ENCODE results near the gene RPS2. TPM values are rescaled to one million over a fixed set of nuclear protein-coding genes. Genes with fewer than 3 reads are reported as not detected.

RPS2 gene
- total and polyA plus RNA-seq, 12 donors, result 691 to 3,593 (median 903) TPM

DNA sequence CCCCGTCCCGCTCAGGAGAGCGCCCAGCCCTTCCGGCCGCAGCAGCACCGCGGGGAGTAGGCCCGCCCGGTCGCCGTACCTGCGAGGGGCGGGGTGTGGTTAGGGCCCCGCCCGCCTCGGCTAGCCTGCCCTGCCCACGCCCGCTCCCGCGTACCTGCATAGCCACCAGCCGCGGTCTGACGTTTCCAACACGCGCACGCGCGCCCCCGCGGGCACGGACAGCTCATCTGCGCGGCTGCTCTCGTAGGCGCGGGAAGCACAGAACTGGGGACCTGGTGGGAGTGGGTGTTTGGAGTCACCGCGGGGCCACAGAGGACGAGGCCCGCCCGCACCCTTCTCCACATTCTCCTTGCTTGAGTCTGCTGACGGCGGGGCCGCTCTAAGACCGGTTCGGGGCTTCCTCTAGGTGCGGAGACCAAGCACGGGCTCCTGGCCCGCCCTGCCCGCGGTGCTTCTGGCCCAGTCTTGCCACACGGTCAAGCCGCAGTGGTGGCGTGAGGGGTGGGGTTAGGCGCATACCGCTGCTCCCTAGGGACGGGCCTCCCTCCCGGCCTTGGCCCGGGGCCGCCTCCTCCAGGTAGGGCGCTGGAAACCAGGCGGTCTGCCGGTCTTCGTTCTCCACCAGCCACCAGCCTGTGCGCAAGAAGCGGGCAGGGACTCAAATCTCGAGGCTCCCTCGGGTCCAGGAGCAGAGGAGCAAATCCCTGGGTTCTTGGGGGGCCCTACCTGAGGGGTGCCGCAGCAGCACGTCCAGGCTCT lies 14.8 kb upstream of the RPS2 start:
- no peak for ATAC-seq
- H3K9me3 ChIP-seq, result no peaks in the 10 kb centered on the region
- peaks cover 12 to 47% (median 43%) of the 10 kb centered on the region in 9 donors for H3K36me3 ChIP-seq
- no peak for DNase-seq
- no peak overlapping the region for H3K27ac ChIP-seq
- TF ChIP-seq, protein P1, sequence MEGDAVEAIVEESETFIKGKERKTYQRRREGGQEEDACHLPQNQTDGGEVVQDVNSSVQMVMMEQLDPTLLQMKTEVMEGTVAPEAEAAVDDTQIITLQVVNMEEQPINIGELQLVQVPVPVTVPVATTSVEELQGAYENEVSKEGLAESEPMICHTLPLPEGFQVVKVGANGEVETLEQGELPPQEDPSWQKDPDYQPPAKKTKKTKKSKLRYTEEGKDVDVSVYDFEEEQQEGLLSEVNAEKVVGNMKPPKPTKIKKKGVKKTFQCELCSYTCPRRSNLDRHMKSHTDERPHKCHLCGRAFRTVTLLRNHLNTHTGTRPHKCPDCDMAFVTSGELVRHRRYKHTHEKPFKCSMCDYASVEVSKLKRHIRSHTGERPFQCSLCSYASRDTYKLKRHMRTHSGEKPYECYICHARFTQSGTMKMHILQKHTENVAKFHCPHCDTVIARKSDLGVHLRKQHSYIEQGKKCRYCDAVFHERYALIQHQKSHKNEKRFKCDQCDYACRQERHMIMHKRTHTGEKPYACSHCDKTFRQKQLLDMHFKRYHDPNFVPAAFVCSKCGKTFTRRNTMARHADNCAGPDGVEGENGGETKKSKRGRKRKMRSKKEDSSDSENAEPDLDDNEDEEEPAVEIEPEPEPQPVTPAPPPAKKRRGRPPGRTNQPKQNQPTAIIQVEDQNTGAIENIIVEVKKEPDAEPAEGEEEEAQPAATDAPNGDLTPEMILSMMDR (IDR thresholded peaks at IDR 0.05), result no peak
- peaks cover 18 to 79% (median 64%) of the 10 kb centered on the region in 7 donors for H3K27me3 ChIP-seq
- peaks cover 6 to 31% (median 20%) of the 10 kb centered on the region in 9 donors for H3K4me1 ChIP-seq
- WGBS, 2 donors, result 13 to 17% methylated on average over 69 to 70 of the region's 70 CpGs
- intact Hi-C loops (cut with DNase I), result loop anchor here in 1 of 10 donors (10.0 kb wide), 1 partner anchor 55 kb away; no protein-coding TSS in a partner anchor
- no peak overlapping the region for H3K4me3 ChIP-seq

DNA sequence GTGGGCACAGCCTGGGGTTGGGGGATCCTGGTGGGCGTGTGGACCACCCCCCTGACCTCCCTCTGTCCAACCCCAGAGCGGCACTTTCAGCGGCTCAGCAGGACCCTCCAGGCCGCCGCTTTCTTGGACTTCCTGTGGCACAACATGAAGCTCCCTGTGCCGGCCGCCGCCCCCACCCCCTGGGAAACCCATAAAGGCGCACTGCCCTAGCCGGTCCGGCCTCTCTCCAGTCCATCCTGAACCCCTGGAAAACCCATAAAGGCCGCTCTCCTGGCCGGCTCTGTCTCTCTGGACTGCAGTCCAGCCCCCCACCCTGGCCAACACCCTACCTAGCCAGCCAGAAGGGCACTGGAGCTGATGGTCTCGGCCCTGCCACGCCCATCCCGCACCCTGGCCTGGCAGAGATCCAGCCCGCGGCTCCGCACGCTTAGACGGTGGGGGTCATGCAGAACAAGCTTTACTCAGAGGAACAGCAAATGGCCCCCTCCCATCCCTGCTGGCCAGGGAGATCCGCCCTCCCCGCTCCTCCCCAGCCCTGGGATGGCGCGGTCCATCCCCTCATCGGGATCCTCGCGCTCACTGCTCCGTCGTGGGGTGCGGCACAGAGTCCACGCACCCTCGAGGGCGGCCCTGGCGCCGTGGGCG lies 14.0 kb upstream of the RPS2 start:
- DNase-seq (no peak), ATAC-seq (no peak)
- Histone ChIP-seq H3K27ac (no peak overlapping the region), H3K36me3 (peaks cover 12 to 55% (median 46%) of the 10 kb centered on the region in 9 donors), H3K9me3 (no peaks in the 10 kb centered on the region), H3K4me3 (no peak overlapping the region), H3K4me1 (peaks cover 5 to 33% (median 19%) of the 10 kb centered on the region in 9 donors), H3K27me3 (peaks cover 18 to 79% (median 64%) of the 10 kb centered on the region in 7 donors)
- 75 to 77% methylated on average over 37 of the region's 37 CpGs for WGBS, 2 donors
- TF ChIP-seq, protein P1 (IDR thresholded peaks at IDR 0.05), result no peak
- intact Hi-C loops (cut with DNase I), result no loop called here

DNA sequence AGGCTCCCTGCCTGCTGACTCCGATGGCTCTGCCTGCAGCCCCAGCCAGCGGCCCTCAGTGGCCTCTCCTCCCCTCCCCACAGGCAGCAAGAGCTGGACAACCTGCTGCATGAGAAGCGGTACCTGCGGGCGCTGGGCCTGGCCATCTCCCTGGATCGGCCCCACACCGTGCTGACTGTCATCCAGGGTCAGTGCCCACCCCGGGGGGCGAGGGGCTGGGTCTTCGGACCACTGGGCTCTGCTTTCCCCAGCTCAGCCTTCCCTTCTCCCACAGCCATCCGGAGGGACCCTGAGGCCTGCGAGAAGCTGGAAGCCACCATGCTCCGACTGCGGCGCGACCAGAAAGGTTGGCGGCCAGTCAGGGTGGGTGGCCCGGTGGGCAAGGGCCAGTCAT lies 13.2 kb upstream of the RPS2 start:
- intact Hi-C loops (cut with DNase I), result no loop called here
- peaks cover 3 to 33% (median 19%) of the 10 kb centered on the region in 9 donors for H3K4me1 ChIP-seq
- ATAC-seq (no peak), DNase-seq (no peak)
- H3K27me3 ChIP-seq, result peaks cover 18 to 78% (median 64%) of the 10 kb centered on the region in 7 donors
- TF ChIP-seq, protein P1 (IDR thresholded peaks at IDR 0.05), result no peak
- WGBS, 2 donors, result 93 to 97% methylated on average over 18 of the region's 18 CpGs
- peaks cover 12 to 55% (median 46%) of the 10 kb centered on the region in 9 donors for H3K36me3 ChIP-seq
- H3K4me3 ChIP-seq, result no peak overlapping the region
- no peaks in the 10 kb centered on the region for H3K9me3 ChIP-seq
- H3K27ac ChIP-seq, result no peak overlapping the region

DNA sequence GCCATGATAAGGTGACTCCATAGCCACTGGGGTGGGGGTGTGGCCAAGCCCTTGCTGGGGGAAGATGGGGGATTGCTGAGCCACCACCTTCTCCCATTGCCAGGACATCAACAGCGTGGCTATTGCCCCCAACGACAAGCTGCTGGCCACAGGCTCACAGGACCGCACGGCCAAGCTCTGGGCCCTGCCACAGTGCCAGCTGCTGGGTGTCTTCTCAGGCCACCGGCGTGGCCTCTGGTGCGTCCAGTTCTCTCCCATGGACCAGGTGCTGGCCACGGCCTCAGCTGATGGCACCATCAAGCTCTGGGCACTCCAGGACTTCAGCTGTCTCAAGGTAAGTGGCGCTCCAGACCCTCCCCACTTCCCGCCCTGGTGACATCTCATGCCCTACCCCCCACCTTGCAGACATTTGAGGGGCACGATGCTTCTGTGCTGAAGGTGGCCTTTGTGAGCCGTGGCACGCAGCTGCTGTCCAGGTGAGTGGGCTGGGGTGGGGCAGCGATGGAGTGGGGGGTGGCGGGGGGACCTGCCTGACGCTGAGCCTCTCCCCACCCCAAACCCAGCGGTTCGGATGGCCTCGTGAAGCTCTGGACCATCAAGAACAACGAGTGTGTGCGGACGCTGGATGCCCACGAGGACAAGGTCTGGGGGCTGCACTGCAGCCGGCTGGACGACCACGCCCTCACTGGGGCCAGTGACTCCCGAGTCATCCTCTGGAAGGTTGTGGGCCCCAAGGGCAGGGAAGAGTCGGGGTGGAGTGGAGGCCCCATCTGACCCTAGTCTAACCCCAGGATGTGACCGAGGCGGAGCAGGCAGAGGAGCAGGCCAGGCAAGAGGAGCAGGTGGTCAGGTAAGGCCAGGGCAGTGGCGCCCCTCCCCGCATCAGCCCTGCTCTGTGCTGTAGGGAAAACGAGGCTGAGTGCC lies 12.6 kb upstream of the RPS2 start:
- H3K4me3 ChIP-seq, result no peak overlapping the region
- peaks cover 12 to 55% (median 46%) of the 10 kb centered on the region in 9 donors for H3K36me3 ChIP-seq
- no peak for DNase-seq
- H3K4me1 ChIP-seq, result peaks cover 8 to 39% (median 24%) of the 10 kb centered on the region in 9 donors
- TF ChIP-seq, protein P1 (IDR thresholded peaks at IDR 0.05), result no peak
- H3K9me3 ChIP-seq, result no peaks in the 10 kb centered on the region
- H3K27me3 ChIP-seq, result peaks cover 18 to 71% (median 63%) of the 10 kb centered on the region in 7 donors
- intact Hi-C loops (cut with DNase I), result no loop called here
- no peak overlapping the region for H3K27ac ChIP-seq
- ATAC-seq, result no peak
- WGBS, 2 donors, result 93 to 94% methylated on average over 33 of the region's 33 CpGs

All from heart right ventricle (tissue), 16 donors.